ENCODE measurements around the gene YKT6. TPM values are rescaled to one million over a fixed set of nuclear protein-coding genes. Genes with fewer than 3 reads are reported as not detected.

Gene YKT6
- total RNA-seq, 1 experiment from 2014 or later, result 63.1 TPM

DNA sequence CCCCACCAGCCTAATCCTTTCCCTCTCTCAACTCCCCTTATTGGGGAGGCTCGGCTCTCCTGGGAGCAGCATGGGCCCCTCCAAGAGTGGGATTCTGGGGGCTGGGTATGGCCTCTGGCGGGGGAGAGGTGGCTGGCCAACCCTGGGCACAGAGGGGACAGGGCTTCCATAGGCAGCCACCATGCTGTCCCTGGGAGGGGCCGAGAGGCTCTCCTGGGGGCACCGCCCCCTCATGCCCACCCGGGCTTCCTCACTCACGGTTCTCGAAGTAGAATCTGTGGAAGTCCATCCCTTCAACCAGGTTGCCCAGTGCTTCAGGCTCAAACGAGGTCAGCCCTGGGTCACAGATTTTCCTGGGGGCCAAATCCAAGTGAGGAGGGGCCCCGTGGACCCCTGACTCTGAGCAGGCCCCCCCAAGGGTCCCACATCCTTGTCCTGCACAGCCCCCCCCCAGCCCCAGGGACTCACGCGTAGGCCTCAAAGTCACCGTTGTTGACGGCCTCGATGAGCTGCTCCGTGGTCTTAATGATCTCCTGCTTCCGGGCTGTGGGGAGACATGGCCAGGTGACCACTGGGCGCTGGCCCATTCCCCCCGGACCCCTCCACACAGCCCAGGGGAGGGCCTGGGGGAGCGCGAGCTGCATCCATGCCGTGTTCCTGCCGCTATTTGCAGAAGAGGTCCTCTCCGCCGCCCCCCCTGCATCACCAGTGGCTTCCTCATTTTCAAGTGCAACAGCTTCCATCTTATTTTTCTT lies 19.8 kb downstream of the YKT6 start:
- no peak for DNase-seq
- Histone ChIP-seq H3K4me2 (ENCODE audit: low read depth, low read length, poor library complexity, severe bottlenecking) (no peak overlapping the region), H3K27me3 (ENCODE audit: low read length) (no peaks in the 10 kb centered on the region), H3K4me3 (ENCODE audit: low read length) (no peak overlapping the region), H3K9me2 (replicated peaks; ENCODE audit: insufficient read depth, low read length) (no peaks in the 10 kb centered on the region), H3K27ac (ENCODE audit: low read length) (no peak overlapping the region), H4K20me1 (ENCODE audit: insufficient read depth, low read depth, low read length) (no peaks in the 10 kb centered on the region), H3K9me3 (ENCODE audit: low read length) (no peaks in the 10 kb centered on the region), H3K79me2 (ENCODE audit: low read length) (no peaks in the 10 kb centered on the region), H3K36me3 (ENCODE audit: insufficient read depth, low read length) (no peaks in the 10 kb centered on the region), H3K4me1 (ENCODE audit: low read length) (peaks cover 7% of the 10 kb centered on the region), H3K9ac (ENCODE audit: low read length) (no peak overlapping the region), H2AFZ (ENCODE audit: low read length) (no peak overlapping the region)

DNA sequence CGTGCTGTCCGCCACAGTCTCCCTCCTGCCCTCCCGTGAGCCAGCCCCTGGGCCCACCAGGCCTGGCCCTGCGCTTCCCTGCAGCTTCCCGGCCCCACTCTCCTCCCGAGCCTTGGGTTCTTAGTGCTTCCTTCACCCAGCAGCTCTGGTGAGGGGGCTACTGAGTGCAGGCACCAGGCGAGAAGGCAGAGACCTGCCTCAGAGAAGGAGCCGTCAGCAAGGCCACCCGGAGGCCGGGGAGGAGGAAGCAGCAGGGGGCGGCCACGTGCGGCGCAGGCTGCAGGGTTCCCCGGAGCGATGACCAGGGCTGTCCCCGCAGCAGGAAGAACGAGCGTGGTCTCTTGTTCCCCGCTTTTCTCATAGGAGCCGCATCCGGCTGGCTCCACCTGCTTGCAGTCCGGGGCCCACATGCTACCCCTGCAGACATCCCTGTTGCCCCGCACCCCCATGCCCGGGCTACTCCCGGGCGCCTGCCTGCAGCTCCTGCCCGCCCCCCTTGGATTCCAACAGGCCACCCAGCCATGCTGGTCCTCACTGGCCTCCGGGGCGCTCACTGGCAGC lies 20.5 kb downstream of the YKT6 start:
- Histone ChIP-seq H3K27me3 (ENCODE audit: low read length) (no peaks in the 10 kb centered on the region), H2AFZ (ENCODE audit: low read length) (no peak overlapping the region), H3K9ac (ENCODE audit: low read length) (no peak overlapping the region), H3K9me3 (ENCODE audit: low read length) (no peaks in the 10 kb centered on the region), H3K27ac (ENCODE audit: low read length) (no peak overlapping the region), H3K4me3 (ENCODE audit: low read length) (no peak overlapping the region), H3K4me2 (ENCODE audit: low read depth, low read length, poor library complexity, severe bottlenecking) (no peak overlapping the region), H3K36me3 (ENCODE audit: insufficient read depth, low read length) (no peaks in the 10 kb centered on the region), H4K20me1 (ENCODE audit: insufficient read depth, low read depth, low read length) (no peaks in the 10 kb centered on the region), H3K79me2 (ENCODE audit: low read length) (no peaks in the 10 kb centered on the region), H3K9me2 (replicated peaks; ENCODE audit: insufficient read depth, low read length) (no peaks in the 10 kb centered on the region), H3K4me1 (ENCODE audit: low read length) (peaks cover 7% of the 10 kb centered on the region)
- DNase-seq, result no peak

DNA sequence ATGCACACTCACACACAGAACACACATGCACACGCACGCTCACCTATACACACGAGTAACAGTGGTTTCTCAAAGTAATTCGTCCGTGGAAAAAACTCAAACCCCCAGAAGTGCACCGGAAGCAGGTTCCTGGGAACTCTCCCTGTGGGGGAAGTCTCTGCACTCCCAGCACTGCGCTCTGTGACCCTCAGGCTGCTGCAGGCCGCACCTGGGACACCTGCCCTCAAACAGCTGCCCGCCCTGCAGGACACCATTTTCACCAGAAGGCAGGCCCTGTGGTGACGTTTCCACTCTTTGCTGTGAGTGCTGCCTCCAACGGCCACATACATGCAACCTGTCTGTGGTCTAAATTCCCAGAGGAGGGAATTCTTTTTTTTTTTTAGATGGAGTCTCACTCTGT lies 21.3 kb downstream of the YKT6 start:
- DNase-seq, result no peak
- H3K9me3 ChIP-seq (ENCODE audit: low read length), result no peaks in the 10 kb centered on the region

DNA sequence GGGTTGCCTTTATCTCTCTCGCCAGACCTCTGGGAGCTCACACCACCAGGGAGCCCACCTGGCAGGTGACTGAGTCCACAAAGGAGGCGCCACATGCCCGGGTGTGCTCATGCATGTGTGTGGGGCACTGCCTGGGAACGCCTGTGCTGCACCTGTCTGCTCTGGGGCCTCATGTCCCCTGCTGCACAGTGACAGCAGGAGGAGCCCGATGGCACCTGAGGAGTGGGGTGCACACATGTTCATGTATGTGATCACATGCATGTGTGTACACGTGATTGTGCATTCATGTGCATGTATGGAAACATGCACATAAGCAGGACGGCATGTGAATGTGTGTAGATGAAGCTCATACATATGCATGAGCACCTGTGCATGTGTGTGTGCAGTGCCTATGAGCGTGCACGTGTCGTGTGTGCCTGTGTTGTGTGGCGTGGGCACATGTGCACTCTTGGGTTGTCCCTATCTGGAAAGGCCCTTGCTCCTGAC lies 22.0 kb downstream of the YKT6 start:
- no peaks in the 10 kb centered on the region for H4K20me1 ChIP-seq (ENCODE audit: insufficient read depth, low read depth, low read length)
- no peak overlapping the region for H3K9ac ChIP-seq (ENCODE audit: low read length)
- no peak overlapping the region for H2AFZ ChIP-seq (ENCODE audit: low read length)
- DNase-seq, result no peak
- no peak overlapping the region for H3K27ac ChIP-seq (ENCODE audit: low read length)
- no peaks in the 10 kb centered on the region for H3K9me3 ChIP-seq (ENCODE audit: low read length)
- H3K4me1 ChIP-seq (ENCODE audit: low read length), result peaks cover 7% of the 10 kb centered on the region
- H3K27me3 ChIP-seq (ENCODE audit: low read length), result no peaks in the 10 kb centered on the region
- H3K9me2 ChIP-seq (replicated peaks; ENCODE audit: insufficient read depth, low read length), result no peaks in the 10 kb centered on the region
- H3K79me2 ChIP-seq (ENCODE audit: low read length), result no peaks in the 10 kb centered on the region
- H3K36me3 ChIP-seq (ENCODE audit: insufficient read depth, low read length), result no peaks in the 10 kb centered on the region
- H3K4me2 ChIP-seq (ENCODE audit: low read depth, low read length, poor library complexity, severe bottlenecking), result no peak overlapping the region
- H3K4me3 ChIP-seq (ENCODE audit: low read length), result no peak overlapping the region

More for the DNA sequence above, 21.3 kb downstream of the YKT6 start:
- Histone ChIP-seq H3K27me3 (ENCODE audit: low read length) (no peaks in the 10 kb centered on the region), H3K9ac (ENCODE audit: low read length) (no peak overlapping the region), H3K79me2 (ENCODE audit: low read length) (no peaks in the 10 kb centered on the region), H4K20me1 (ENCODE audit: insufficient read depth, low read depth, low read length) (no peaks in the 10 kb centered on the region), H3K4me3 (ENCODE audit: low read length) (no peak overlapping the region), H3K27ac (ENCODE audit: low read length) (no peak overlapping the region), H3K4me1 (ENCODE audit: low read length) (peaks cover 7% of the 10 kb centered on the region), H3K4me2 (ENCODE audit: low read depth, low read length, poor library complexity, severe bottlenecking) (no peak overlapping the region), H3K36me3 (ENCODE audit: insufficient read depth, low read length) (no peaks in the 10 kb centered on the region), H3K9me2 (replicated peaks; ENCODE audit: insufficient read depth, low read length) (no peaks in the 10 kb centered on the region), H2AFZ (ENCODE audit: low read length) (no peak overlapping the region)

DNA sequence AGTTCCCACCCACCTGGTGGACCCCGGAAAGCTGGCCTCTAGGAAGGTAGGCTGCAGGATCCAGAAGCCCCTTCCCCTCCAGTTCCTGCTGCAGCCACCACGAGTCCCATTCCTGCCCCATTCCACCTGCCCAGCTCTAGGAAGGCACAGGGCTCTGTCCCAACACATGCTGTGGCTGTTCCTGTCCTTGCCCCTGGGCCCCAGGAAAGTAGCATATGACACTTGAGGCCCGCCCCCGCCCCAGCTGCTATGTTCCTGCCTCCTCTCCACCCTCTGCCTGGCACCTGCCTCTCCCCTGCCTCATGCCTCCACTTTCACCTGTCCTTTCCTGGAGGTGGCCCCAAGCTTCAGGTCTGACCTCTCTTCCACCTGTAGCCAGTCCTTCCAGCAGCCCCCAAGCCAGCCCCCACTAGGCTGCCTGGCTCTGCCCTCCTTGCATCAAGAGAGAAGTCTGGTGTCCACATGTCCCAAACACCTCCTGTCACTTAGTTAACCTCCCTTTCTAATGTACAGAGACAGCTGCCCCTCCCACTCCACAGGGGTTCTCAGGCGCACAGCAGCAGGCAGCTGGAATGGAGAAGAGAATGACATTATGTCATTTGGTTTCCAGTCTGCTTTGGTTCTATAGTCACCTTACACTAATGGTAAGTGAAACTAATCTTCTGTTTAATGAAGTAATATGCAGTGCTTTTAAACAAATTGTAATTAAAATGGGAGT lies 22.7 kb downstream of the YKT6 start:
- DNase-seq, result no peak
- Histone ChIP-seq H4K20me1 (ENCODE audit: insufficient read depth, low read depth, low read length) (no peaks in the 10 kb centered on the region), H3K27me3 (ENCODE audit: low read length) (no peaks in the 10 kb centered on the region), H3K4me3 (ENCODE audit: low read length) (no peak overlapping the region), H3K4me2 (ENCODE audit: low read depth, low read length, poor library complexity, severe bottlenecking) (no peak overlapping the region), H3K27ac (ENCODE audit: low read length) (no peak overlapping the region), H3K79me2 (ENCODE audit: low read length) (no peaks in the 10 kb centered on the region), H2AFZ (ENCODE audit: low read length) (no peak overlapping the region), H3K9me3 (ENCODE audit: low read length) (no peaks in the 10 kb centered on the region), H3K9me2 (replicated peaks; ENCODE audit: insufficient read depth, low read length) (no peaks in the 10 kb centered on the region), H3K9ac (ENCODE audit: low read length) (no peak overlapping the region), H3K36me3 (ENCODE audit: insufficient read depth, low read length) (no peaks in the 10 kb centered on the region), H3K4me1 (ENCODE audit: low read length) (peaks cover 7% of the 10 kb centered on the region)

DNA sequence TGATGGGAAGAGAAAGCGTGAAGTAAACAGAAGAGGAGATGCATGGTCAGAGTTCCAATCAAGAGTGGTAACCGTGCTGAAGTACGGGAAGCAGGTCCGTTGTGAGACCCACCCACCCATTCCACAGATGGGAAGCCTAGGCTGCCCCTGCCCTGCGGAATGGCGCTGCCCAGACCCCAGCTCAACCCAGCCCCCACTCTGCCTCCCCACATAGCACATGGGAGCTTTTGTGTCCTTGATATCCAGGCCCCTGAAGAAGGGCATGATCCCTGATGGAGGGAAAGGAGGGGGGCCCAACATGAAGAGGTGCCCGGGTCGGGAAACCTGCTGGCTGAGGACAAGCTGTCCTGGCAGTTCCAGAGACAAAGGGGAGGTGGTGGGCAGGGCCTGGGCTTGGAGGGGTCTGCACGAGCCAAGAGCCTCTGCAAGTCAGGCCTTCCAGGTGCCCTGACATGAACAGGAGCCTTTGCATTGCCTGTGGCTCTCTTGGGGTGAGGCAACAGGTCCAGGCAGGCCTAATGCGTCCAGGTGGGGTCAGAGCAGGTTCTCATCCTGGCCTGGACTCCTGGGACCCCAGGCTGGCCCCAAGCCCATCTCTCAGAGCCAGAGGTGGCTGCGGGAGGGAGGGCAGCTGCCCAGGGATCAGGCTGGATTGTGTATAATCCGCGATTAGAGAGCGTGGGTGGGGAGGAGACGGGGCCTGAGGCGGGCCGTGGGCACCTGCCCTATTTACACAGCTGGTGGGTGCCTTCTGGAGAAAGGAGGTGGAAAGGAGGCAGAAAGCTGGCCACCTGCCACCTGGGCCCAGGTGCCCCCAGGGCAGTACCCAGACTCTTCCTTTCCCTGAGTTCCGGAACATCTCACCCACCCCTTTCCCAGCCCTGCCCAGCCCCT lies 23.5 kb downstream of the YKT6 start:
- no peak overlapping the region for H3K4me3 ChIP-seq (ENCODE audit: low read length)
- H2AFZ ChIP-seq (ENCODE audit: low read length), result no peak overlapping the region
- H3K79me2 ChIP-seq (ENCODE audit: low read length), result no peaks in the 10 kb centered on the region
- H3K27ac ChIP-seq (ENCODE audit: low read length), result no peak overlapping the region
- H4K20me1 ChIP-seq (ENCODE audit: insufficient read depth, low read depth, low read length), result no peaks in the 10 kb centered on the region
- no peaks in the 10 kb centered on the region for H3K36me3 ChIP-seq (ENCODE audit: insufficient read depth, low read length)
- no peaks in the 10 kb centered on the region for H3K27me3 ChIP-seq (ENCODE audit: low read length)
- H3K4me2 ChIP-seq (ENCODE audit: low read depth, low read length, poor library complexity, severe bottlenecking), result no peak overlapping the region
- H3K9me3 ChIP-seq (ENCODE audit: low read length), result no peaks in the 10 kb centered on the region
- no peak overlapping the region for H3K9ac ChIP-seq (ENCODE audit: low read length)
- peaks cover 7% of the 10 kb centered on the region for H3K4me1 ChIP-seq (ENCODE audit: low read length)
- H3K9me2 ChIP-seq (replicated peaks; ENCODE audit: insufficient read depth, low read length), result no peaks in the 10 kb centered on the region
- no peak for DNase-seq

DNA sequence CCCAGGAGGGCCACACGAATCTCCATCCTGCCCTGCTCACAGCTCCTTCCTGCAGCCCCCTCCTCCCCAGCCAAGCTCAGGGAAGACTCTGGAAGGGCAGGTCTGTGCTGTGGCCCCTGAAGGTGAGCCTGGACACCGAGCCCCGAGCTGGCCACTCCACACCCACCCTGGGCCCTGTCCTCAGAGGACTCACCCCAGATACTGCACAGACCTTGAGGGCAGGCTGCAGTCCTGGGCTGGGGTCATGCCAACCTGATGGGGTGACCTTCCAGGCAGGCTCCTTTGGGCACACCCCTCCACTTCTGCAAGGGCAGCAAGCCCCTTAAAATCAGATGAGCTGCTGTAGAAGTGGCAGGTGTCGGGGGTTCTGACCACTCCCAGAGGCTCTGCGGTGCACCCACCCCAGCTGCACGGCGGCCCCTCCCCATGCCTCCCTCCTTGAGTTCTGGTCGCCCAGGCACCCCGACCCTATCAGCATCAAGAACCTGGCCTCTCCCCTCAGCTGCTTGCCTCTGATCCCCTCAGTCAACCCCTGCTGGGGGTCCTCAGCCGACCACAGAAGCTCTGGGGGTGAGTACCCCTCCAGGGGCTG lies 24.3 kb downstream of the YKT6 start:
- Histone ChIP-seq H3K9me2 (replicated peaks; ENCODE audit: insufficient read depth, low read length) (no peaks in the 10 kb centered on the region), H3K27ac (ENCODE audit: low read length) (no peak overlapping the region), H2AFZ (ENCODE audit: low read length) (no peak overlapping the region), H3K4me1 (ENCODE audit: low read length) (peaks cover 7% of the 10 kb centered on the region), H3K9ac (ENCODE audit: low read length) (no peak overlapping the region), H3K27me3 (ENCODE audit: low read length) (no peaks in the 10 kb centered on the region), H4K20me1 (ENCODE audit: insufficient read depth, low read depth, low read length) (no peaks in the 10 kb centered on the region), H3K9me3 (ENCODE audit: low read length) (no peaks in the 10 kb centered on the region), H3K36me3 (ENCODE audit: insufficient read depth, low read length) (no peaks in the 10 kb centered on the region), H3K4me2 (ENCODE audit: low read depth, low read length, poor library complexity, severe bottlenecking) (no peak overlapping the region), H3K79me2 (ENCODE audit: low read length) (no peaks in the 10 kb centered on the region), H3K4me3 (ENCODE audit: low read length) (no peak overlapping the region)
- DNase-seq, result no peak

Data from Karpas-422 (cell line).